OCI-LY7 (cell line): ENCODE data around the gene ABCD1. TPM values are rescaled to one million over a fixed set of nuclear protein-coding genes. Genes with fewer than 3 reads are reported as not detected.

ENCODE experiments used
- BruUV-seq: library from RNA; stranded (reverse); fragments of 400-500 nt; replicated peaks from 2 replicates; lab custom pipeline; 2021; lab: Mats Ljungman, UMichigan
- CTCF ChIA-PET: fragments of 300-600 bp; sonication (Branson Sonifier 250); formaldehyde crosslinking; loops from one replicate; lab custom pipeline; 2022; ENCODE audit warnings: antibody characterized with exemption; ENCODE audit not compliant: unreplicated experiment; lab: Charles Lee
- POLR2A ChIA-PET: fragments of 300-600 bp; sonication (Branson Sonifier 250); formaldehyde crosslinking; loops from one replicate; lab custom pipeline; 2022; ENCODE audit warnings: antibody characterized with exemption; lab: Charles Lee
- DNase-seq: peaks from one replicate; pipeline ENCODE4 v3.0.0-alpha.2; 2015; ENCODE audit warnings: low spot score
- H2AFZ ChIP-seq: fragments of 200-600 bp; sonication (generic), shearing (Covaris generic); 2 replicates; pipeline ENCODE4 v1.6.1; 2014; ENCODE audit warnings: mild to moderate bottlenecking, antibody characterized with exemption, low read length, moderate library complexity
- H3K27ac ChIP-seq: fragments of 200-600 bp; sonication (generic); 2 replicates; pipeline ENCODE4 v1.5.1; 2014; ENCODE audit warnings: mixed run types, low read depth, mild to moderate bottlenecking, moderate library complexity, low read length, inconsistent platforms; ENCODE audit not compliant: poor library complexity, severe bottlenecking
- H3K36me3 ChIP-seq: fragments of 200-600 bp; sonication (generic); 2 replicates; pipeline ENCODE4 v1.6.1; 2014; ENCODE audit warnings: mild to moderate bottlenecking, antibody characterized with exemption, low read length, moderate library complexity, mixed read lengths; ENCODE audit not compliant: insufficient read depth
- H3K4me1 ChIP-seq: fragments of 200-600 bp; sonication (generic); 2 replicates; pipeline ENCODE4 v1.5.1; 2014; ENCODE audit warnings: mild to moderate bottlenecking, low read length; ENCODE audit not compliant: insufficient read depth, poor library complexity, severe bottlenecking
- H3K4me2 ChIP-seq: fragments of 200-600 bp; sonication (generic); 2 replicates; pipeline ENCODE4 v1.6.1; 2014; ENCODE audit warnings: mild to moderate bottlenecking, low read length
- H3K4me3 ChIP-seq: fragments of 200-600 bp; sonication (generic); 2 replicates; pipeline ENCODE4 v1.5.1; 2014; ENCODE audit warnings: mild to moderate bottlenecking, low read depth, low read length; ENCODE audit not compliant: poor library complexity, severe bottlenecking
- H3K79me2 ChIP-seq: fragments of 200-600 bp; sonication (generic); 2 replicates; pipeline ENCODE4 v1.6.1; 2016; ENCODE audit warnings: low read depth, mild to moderate bottlenecking, low read length, moderate library complexity, mixed read lengths; ENCODE audit not compliant: insufficient read depth
- H3K9me2 ChIP-seq: fragments of 200-600 bp; sonication (generic); 2 replicates; pipeline ENCODE4 v1.6.1; 2016; ENCODE audit warnings: mild to moderate bottlenecking, low read length, mixed read lengths; ENCODE audit not compliant: insufficient read depth
- H3K9me3 ChIP-seq: fragments of 200-600 bp; sonication (generic); 2 replicates; pipeline ENCODE4 v1.6.1; 2014; ENCODE audit warnings: mild to moderate bottlenecking, mixed run types, low read length, mixed read lengths
- H4K20me1 ChIP-seq: fragments of 200-600 bp; sonication (generic); 2 replicates; pipeline ENCODE4 v1.6.1; 2014; ENCODE audit warnings: mild to moderate bottlenecking, antibody characterized with exemption, low read length, moderate library complexity, mixed read lengths; ENCODE audit not compliant: insufficient read depth
- CTCF ChIP-seq: fragments of 200-600 bp; sonication (generic); conservative IDR thresholded peaks from 2 replicates; pipeline ENCODE4 v1.5.1; 2014; ENCODE audit warnings: mild to moderate bottlenecking, antibody characterized with exemption, low read length, moderate library complexity, mixed read lengths
- EZH2phosphoT487 ChIP-seq: fragments of 200-600 bp; sonication (generic); IDR thresholded peaks from 2 replicates; pipeline ENCODE4 v1.6.1; 2018; ENCODE audit warnings: low read depth, borderline replicate concordance, mild to moderate bottlenecking, mixed run types, antibody characterized with exemption, low read length, moderate library complexity, mixed read lengths
- intact Hi-C: fragments of 100-400 bp; cut with micrococcal nuclease; formaldehyde crosslinking; loops from one replicate; pipeline ENCODE4 v1.10.0; 2022; ENCODE audit not compliant: unreplicated experiment
- total RNA-seq, 2 experiments: library from RNA; depleted of rRNA in 1 of 2; stranded (reverse); fragments of >200 nt in 1 of 2; shearing (Covaris generic) in 1 of 2; gene quantifications; 2 replicates each; pipeline ENCODE4 v1.2.3, GENCODE V29; 2014 to 2022

The ABCD1 gene
- total RNA-seq, 2 experiments from 2014 or later, result 6.9 to 8.8 TPM

- intact Hi-C loops, result no loop called here
- Histone ChIP-seq H3K4me2 (no peak overlapping the region), H3K4me3 (no peak overlapping the region), H3K36me3 (no peaks in the 10 kb centered on the region), H2AFZ (no peak overlapping the region), H3K9me3 (no peaks in the 10 kb centered on the region), H3K27ac (no peak overlapping the region), H3K79me2 (no peaks in the 10 kb centered on the region), H4K20me1 (no peaks in the 10 kb centered on the region), H3K9me2 (no peaks in the 10 kb centered on the region), H3K4me1 (no peaks in the 10 kb centered on the region)
- BruUV-seq, result no TSS peak
- POLR2A ChIA-PET, result no interaction called here
- no peak for DNase-seq
- TF ChIP-seq CTCF, result no peak
- no peak for TF ChIP-seq EZH2phosphoT487
- CTCF ChIA-PET, result interaction anchor here (0.6 kb wide), 1 partner anchor 32 kb away, joined by 4 read pairs; no protein-coding TSS in a partner anchor
Measured at GRCh38 chrX:153771415-153772315, 47.0 kb downstream of the ABCD1 start.

- H3K4me1 ChIP-seq, result no peaks in the 10 kb centered on the region
- H2AFZ ChIP-seq, result no peak overlapping the region
- H3K9me3 ChIP-seq, result no peaks in the 10 kb centered on the region
- no peaks in the 10 kb centered on the region for H3K79me2 ChIP-seq
- no peak overlapping the region for H3K4me2 ChIP-seq
- POLR2A ChIA-PET, result no interaction called here
- intact Hi-C loops, result no loop called here
- DNase-seq, result no peak
- no peaks in the 10 kb centered on the region for H3K36me3 ChIP-seq
- TF ChIP-seq EZH2phosphoT487 (no peak), CTCF (no peak)
- H3K27ac ChIP-seq, result no peak overlapping the region
- CTCF ChIA-PET, result no interaction called here
- BruUV-seq, result no TSS peak
- H4K20me1 ChIP-seq, result no peaks in the 10 kb centered on the region
- H3K9me2 ChIP-seq, result no peaks in the 10 kb centered on the region
- no peak overlapping the region for H3K4me3 ChIP-seq
Measured at GRCh38 chrX:153772316-153773217, 47.9 kb downstream of the ABCD1 start.
